ENCODE measurements around the gene SPTSSA. TPM values are rescaled to one million over a fixed set of nuclear protein-coding genes. Genes with fewer than 3 reads are reported as not detected.
A peak's percentile ranks its signal among the peaks of the same experiment; 100 is the strongest.
"Not testable (repeated sequence)": the region's sequence is repeated elsewhere in the genome, so short reads cannot be mapped to it uniquely, and the experiment has no call there.

SPTSSA gene, protein sequence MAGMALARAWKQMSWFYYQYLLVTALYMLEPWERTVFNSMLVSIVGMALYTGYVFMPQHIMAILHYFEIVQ
- total RNA-seq, result 10 to 100 TPM; 18.3 to 35.9 (median 32.4) TPM

DNA sequence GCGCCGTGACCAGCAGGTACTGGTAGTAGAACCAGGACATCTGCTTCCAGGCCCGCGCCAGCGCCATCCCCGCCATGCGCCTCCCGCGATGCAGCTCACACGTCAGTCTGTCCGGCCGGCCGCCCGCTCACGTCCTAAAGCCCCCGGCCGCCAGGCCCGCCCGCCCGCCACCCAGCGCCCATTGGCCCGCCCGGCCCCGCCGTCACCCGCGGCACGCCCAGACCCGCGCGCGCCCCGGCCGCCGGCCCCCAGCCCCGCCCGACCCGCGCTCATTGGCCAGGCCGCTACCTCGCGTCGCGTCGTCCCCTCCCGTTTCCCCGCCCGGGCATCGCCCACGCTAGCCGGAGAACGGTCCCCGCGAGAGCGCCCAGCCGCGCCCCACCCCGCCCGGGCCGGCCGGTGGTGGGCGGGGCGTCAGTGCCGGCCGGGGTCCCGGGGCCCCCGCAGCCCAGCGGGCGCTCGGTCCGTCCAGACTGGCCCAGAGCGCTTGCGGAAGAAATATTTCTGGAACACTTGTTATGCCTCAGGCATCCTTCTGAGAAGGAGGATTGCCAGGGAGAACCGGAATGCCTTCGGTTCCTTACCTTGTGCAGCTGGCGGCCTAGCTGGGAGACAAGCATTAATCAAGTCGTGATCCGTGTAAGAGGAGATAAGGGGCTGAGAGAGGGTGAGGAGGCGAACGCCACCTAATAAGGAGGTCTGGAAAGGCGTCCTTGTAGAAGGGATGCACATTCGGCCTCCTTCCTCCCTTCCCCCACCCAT is at the start of gene SPTSSA:
TSS of gene SPTSSA (minus strand) at position 109 of the 762 bp plus-strand sequence. CDS start at position 76, 33 bp downstream.
- TF ChIP-seq, protein P1, sequence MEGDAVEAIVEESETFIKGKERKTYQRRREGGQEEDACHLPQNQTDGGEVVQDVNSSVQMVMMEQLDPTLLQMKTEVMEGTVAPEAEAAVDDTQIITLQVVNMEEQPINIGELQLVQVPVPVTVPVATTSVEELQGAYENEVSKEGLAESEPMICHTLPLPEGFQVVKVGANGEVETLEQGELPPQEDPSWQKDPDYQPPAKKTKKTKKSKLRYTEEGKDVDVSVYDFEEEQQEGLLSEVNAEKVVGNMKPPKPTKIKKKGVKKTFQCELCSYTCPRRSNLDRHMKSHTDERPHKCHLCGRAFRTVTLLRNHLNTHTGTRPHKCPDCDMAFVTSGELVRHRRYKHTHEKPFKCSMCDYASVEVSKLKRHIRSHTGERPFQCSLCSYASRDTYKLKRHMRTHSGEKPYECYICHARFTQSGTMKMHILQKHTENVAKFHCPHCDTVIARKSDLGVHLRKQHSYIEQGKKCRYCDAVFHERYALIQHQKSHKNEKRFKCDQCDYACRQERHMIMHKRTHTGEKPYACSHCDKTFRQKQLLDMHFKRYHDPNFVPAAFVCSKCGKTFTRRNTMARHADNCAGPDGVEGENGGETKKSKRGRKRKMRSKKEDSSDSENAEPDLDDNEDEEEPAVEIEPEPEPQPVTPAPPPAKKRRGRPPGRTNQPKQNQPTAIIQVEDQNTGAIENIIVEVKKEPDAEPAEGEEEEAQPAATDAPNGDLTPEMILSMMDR (IDR thresholded peaks at IDR 0.05), result no peak
- DNase-seq (ENCODE audit: low spot score) (peak; percentile 64), ATAC-seq (ENCODE audit: low FRiP score) (peak; percentile 97)

DNA sequence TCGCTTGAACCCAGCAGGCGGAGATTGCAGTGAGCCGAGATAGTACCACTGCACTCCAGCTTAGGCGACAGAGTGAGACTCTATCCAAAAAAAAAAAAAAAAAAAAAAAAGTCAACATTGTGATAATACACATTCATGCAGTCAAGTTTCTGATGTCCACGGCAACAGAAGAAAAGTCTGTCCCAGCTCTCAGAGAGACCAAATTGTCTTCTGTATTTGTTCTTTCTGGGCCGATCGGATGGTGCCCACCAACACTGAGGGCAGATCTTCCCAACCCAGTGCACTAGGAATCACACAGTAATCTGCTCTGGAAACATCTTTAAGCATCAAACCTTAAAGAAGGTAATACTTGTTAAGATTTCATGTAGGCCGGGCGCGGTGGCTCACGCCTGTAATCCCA is 45.8 kb upstream of the SPTSSA start:
- DNase-seq (ENCODE audit: low spot score), result no peak
- ATAC-seq (ENCODE audit: low FRiP score), result no peak

DNA sequence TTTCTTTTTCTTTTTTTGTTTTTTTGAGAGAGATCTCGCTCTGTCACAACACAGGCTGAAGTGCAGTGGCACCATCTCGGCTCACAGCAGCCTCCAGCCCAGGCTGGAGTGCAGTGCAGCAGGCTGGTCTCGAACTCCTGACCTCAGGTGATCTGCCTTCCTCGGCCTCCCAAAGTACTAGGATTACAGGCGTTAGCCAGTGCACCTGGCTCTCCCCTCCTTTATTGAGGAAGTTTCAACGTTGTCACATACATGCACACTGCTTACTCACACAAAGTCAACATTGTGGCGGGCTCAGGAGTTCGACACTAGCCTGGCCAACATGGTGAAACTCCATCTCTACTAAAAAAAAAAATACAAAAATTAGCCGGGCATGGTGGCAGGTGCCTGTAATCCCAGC is 45.4 kb upstream of the SPTSSA start:
- ATAC-seq (ENCODE audit: low FRiP score) (no peak), DNase-seq (ENCODE audit: low spot score) (no peak)
- TF ChIP-seq, protein P1 (IDR thresholded peaks at IDR 0.05), result no peak

More for the DNA sequence above, 45.8 kb upstream of the SPTSSA start:
- TF ChIP-seq, protein P1 (IDR thresholded peaks at IDR 0.05), result no peak

DNA sequence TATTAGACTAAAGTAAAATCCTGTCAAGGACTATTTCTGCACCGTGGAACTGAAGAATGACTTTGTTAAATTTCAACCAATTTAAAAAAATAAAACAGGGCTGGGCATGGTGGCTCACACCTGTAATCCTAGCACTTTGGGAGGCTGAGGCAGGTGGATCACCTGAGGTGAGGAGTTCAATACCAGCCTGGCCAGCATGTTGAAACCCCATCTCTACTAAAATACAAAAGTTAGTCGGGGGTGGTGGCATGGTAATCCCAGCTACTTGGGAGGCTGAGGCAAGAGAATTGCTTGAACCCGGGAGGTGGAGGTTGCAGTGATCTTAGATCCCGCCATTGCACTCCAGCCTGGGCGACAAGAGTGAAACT is 43.1 kb upstream of the SPTSSA start:
- not testable (repeated sequence) for ATAC-seq (ENCODE audit: low FRiP score); DNase-seq (ENCODE audit: low spot score)

DNA sequence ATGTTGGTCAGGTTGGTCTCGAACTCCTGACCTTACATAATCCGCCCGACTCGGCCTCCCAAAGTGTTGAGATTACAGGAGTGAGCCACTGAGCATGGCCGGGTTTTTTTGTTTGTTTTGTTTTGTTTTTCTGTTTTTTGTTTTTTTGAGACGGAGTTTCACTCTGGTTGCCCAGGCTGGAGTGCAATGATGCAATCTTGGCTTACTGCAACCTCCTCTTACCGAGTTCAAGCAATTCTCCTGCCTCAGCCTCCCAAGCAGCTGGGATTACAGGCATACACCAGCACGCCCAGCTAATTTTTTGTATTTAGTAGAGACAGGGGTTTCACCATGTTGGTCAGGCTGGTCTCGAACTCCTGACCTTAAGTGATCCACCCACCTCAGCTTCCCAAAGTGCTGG is 42.0 kb upstream of the SPTSSA start:
- not testable (repeated sequence) for DNase-seq (ENCODE audit: low spot score); ATAC-seq (ENCODE audit: low FRiP score)

DNA sequence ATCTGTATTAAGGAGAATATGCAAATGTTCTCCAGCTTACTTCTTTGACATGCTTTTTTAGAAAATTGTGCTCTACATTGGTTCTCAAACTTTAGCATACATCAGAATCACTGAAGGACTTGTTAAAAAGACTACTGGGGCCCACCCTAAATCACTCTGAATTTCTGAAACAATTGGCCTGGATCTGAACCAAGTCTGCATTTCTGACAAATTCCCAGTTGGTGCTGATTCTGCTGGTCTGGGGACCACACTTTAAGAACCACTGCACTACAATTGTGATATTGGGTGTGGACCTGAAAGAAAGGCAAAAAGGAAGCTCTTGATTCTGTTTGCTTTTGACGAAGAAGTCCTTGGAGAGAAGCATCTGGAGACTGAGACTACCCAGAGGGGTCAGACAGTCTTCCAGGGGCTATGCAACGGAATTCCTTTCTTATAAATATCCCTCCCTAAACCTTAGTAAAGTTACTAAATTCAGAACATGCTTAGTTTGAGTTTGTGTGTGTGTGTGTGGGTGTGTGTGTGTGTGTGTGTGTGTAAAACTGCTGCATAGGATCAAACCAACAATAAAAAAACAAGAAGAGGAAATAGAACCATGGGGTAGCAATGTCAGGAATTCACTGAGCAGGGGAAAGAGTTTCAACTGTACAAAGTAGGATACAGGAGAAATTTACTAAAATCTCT is 40.6 kb upstream of the SPTSSA start:
- TF ChIP-seq, protein P1 (IDR thresholded peaks at IDR 0.05), result no peak
- DNase-seq (ENCODE audit: low spot score) (no peak), ATAC-seq (ENCODE audit: low FRiP score) (no peak)

DNA sequence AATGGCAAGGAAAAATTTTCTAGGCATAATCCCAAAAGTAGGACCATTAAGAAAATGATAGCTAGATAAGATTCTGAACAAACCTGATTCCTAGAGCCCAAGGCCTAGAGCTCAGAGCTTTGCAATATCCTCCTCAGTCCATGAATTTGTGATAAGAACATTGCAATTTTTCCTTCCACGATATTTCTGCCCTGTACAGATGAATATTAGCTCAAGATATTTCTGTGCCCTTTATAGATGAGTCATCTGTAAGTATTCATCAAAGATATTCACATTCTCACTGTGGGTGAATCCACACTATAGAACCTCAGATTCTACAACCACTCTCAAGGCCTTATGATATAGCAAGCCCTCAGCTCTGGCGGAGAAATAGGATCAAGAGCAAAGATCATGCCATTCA is 40.0 kb upstream of the SPTSSA start:
- ATAC-seq (ENCODE audit: low FRiP score) (peak; percentile 84), DNase-seq (ENCODE audit: low spot score) (no peak)
- TF ChIP-seq, protein P1 (IDR thresholded peaks at IDR 0.05), result no peak
